Fibroblast of the aortic adventitia (primary cell): ENCODE measurements around the gene EFNA5. TPM values are rescaled to one million over a fixed set of nuclear protein-coding genes. Genes with fewer than 3 reads are reported as not detected.

Source experiments
- DNase-seq: peaks from one replicate; pipeline ENCODE4 v3.0.0-alpha.2; 2010; ENCODE audit warnings: low read depth
- H3K4me3 ChIP-seq: 2 replicates; pipeline ENCODE4 v1.5.1; 2011; ENCODE audit warnings: low read depth, mild to moderate bottlenecking, control low read depth, low read length, moderate library complexity
- CTCF ChIP-seq: IDR thresholded peaks from 2 replicates; pipeline ENCODE4 v1.5.1; 2011; ENCODE audit warnings: mild to moderate bottlenecking, low read length, control low read depth, inconsistent platforms; ENCODE audit not compliant: insufficient read depth
- total RNA-seq: library from RNA; depleted of rRNA; stranded (reverse); fragments of >200 nt; gene quantifications from 2 replicates; pipeline ENCODE4 v1.2.3, GENCODE V29; 2012; ENCODE audit warnings: low replicate concordance

The EFNA5 gene
- total RNA-seq, 1 donor = 33.1 TPM

DNA sequence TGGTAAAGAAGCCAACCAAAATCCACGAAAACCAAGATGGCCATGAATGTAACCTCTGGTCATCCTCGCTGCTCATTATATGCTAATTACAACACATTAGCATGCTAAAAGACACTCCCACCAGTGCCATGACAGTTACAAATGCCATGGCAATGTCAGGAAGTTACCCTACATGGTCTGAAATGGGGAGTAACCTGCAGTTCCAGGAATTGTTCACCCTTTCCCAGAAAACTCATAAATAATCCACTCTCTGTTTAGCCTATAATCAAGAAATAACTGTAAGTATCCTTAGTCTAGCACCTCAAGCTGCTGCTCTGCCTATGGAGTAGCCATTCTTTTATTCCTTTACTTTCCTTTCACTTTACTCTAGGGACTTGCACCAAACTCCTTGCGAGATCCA, 160.6 kb downstream of the EFNA5 start:
- DNase-seq = no peak
- H3K4me3 ChIP-seq = no peak overlapping the region
- no peak for TF ChIP-seq CTCF

DNA sequence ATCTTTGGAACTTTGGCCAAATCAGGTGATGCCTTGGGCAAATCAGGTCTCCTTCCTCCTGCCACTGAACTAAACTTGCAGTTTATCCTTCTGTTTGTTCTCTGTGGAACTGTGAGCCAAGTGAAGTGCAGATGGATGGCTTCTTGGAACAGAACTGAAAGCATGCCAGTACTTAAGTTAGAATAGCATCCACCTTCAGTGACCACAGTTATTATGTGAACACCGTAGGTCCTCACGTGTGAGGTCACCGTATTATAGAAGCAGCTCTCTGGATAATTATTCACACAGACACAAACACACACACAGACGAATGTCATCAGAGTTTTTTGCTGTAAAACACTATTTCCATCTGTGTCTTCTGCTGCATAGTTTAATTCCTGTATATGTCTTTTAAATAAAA, 162.6 kb downstream of the EFNA5 start:
- no peak for TF ChIP-seq CTCF
- H3K4me3 ChIP-seq = no peak overlapping the region
- no peak for DNase-seq

GRCh38 chr5:107505763-107506534, 164.8 kb downstream of the EFNA5 start:
- no peak for TF ChIP-seq CTCF
- no peak for DNase-seq
- no peak overlapping the region for H3K4me3 ChIP-seq

GRCh38 chr5:107504424-107504823, 166.3 kb downstream of the EFNA5 start:
- no peak overlapping the region for H3K4me3 ChIP-seq
- TF ChIP-seq CTCF = no peak
- DNase-seq = no peak

DNA sequence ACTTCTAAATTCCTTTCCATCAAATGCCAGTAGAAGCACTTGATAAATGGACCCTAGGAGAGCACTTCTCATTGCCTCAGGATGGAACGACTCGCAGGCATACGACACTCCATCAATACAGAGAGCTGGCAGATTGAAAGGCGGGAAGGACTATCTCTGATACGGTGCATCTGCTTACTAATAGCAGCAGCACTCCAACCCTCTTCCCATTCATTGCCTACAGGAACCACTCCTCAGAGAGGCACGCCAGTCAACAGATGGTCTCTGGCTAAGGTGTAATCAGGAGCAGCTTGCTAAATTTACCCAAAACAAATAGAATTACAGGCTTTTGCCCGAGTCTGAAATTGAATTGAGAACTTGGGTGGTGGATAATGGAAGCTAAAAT, 168.1 kb downstream of the EFNA5 start:
- no peak for TF ChIP-seq CTCF
- DNase-seq = no peak
- H3K4me3 ChIP-seq = no peak overlapping the region

- no peak for DNase-seq
- TF ChIP-seq CTCF = no peak
Measured at GRCh38 chr5:107501965-107502675, 168.6 kb downstream of the EFNA5 start.

More at GRCh38 chr5:107501965-107502675, 168.6 kb downstream of the EFNA5 start:
- H3K4me3 ChIP-seq = no peak overlapping the region
